Endothelial cell of umbilical vein (primary cell): ENCODE data around the gene ACD. TPM values are rescaled to one million over a fixed set of nuclear protein-coding genes. Genes with fewer than 3 reads are reported as not detected.

Source experiments
- BruUV-seq: library from RNA; stranded (reverse); fragments of 400-500 nt; replicated peaks from 2 replicates; lab custom pipeline; 2021; lab: Mats Ljungman, UMichigan
- CTCF ChIA-PET: fragments of 300-600, 350-600 bp; sonication (Branson Sonifier 250); formaldehyde crosslinking; loops from one replicate; lab custom pipeline; 2021; ENCODE audit warnings: antibody characterized with exemption, inconsistent platforms; lab: Charles Lee
- POLR2A ChIA-PET: fragments of 300-600, 350-600 bp; sonication (Branson Sonifier 250); formaldehyde crosslinking; loops from one replicate; lab custom pipeline; 2021; ENCODE audit warnings: antibody characterized with exemption, inconsistent platforms; lab: Charles Lee
- DNase-seq: peaks from one replicate; pipeline ENCODE4 v3.0.0-alpha.2; 2011; ENCODE audit warnings: low read depth, low spot score
- FAIRE-seq: peaks from 2 replicates; lab custom pipeline; 2011; peaks lifted over from hg19 to GRCh38; lab: Jason Lieb, UNC
- H2AFZ ChIP-seq: 2 replicates; pipeline ENCODE4 v1.6.0; 2012; ENCODE audit warnings: low read depth, low read length, control low read depth, inconsistent platforms
- H3K27ac ChIP-seq: 2 replicates; pipeline ENCODE4 v1.5.1; 2011; ENCODE audit warnings: low read depth, mild to moderate bottlenecking, control low read depth, low read length, moderate library complexity; ENCODE audit not compliant: insufficient read depth
- H3K27me3 ChIP-seq, 2 experiments: 2 replicates each; pipeline versions ENCODE4 v1.6.0 to v1.6.1; 2011; ENCODE audit warnings: low read length in 2 of 2, mixed read lengths in 1 of 2; ENCODE audit not compliant: control insufficient read depth in 2 of 2, insufficient read depth in 2 of 2
- H3K36me3 ChIP-seq, 2 experiments: 2 replicates in 1 of 2; 3 replicates in 1 of 2; pipeline ENCODE4 v1.5.1; 2011; ENCODE audit warnings: low read length in 2 of 2, mild to moderate bottlenecking in 1 of 2, moderate library complexity in 1 of 2; ENCODE audit not compliant: control insufficient read depth in 2 of 2, insufficient read depth in 2 of 2; ENCODE audit errors: extremely low read depth in 1 of 2
- H3K4me1 ChIP-seq: 3 replicates; pipeline ENCODE4 v1.5.1; 2011; ENCODE audit warnings: mild to moderate bottlenecking, low read length; ENCODE audit not compliant: control insufficient read depth, insufficient read depth; ENCODE audit errors: extremely low read depth
- H3K4me2 ChIP-seq: 2 replicates; pipeline ENCODE4 v1.6.1; 2011; ENCODE audit warnings: low read length, control low read depth, mixed read lengths; ENCODE audit not compliant: insufficient read depth
- H3K4me3 ChIP-seq, 3 experiments: fragments of 200-600 bp in 1 of 3; sonication (generic), shearing (Covaris generic) in 1 of 3; replicated peaks in 1 of 3; 2 replicates each; pipeline ENCODE4 v1.5.1; 2011 to 2016; ENCODE audit warnings: control low read depth in 3 of 3, low read length in 3 of 3, mild to moderate bottlenecking in 2 of 3, inconsistent platforms in 1 of 3, low read depth in 1 of 3, moderate library complexity in 1 of 3; ENCODE audit not compliant: insufficient read depth in 1 of 3
- H3K79me2 ChIP-seq: 2 replicates; pipeline ENCODE4 v1.6.0; 2012; ENCODE audit warnings: low read length, inconsistent platforms; ENCODE audit not compliant: control insufficient read depth, insufficient read depth
- H3K9ac ChIP-seq: replicated peaks from 2 replicates; pipeline ENCODE3; 2011; ENCODE audit warnings: low read length, control low read depth; ENCODE audit not compliant: insufficient read depth; ENCODE audit errors: extremely low read depth
- H3K9me1 ChIP-seq: replicated peaks from 3 replicates; pipeline ENCODE4 v1.6.0; 2011; ENCODE audit warnings: mild to moderate bottlenecking, low read length; ENCODE audit not compliant: control insufficient read depth, insufficient read depth; ENCODE audit errors: extremely low read depth
- H3K9me3 ChIP-seq: replicated peaks from 2 replicates; pipeline ENCODE4 v1.5.1; 2012; ENCODE audit warnings: low read length, inconsistent platforms; ENCODE audit not compliant: control insufficient read depth, insufficient read depth
- H4K20me1 ChIP-seq: replicated peaks from 2 replicates; pipeline ENCODE3; 2011; ENCODE audit warnings: mild to moderate bottlenecking, low read length; ENCODE audit not compliant: control insufficient read depth, insufficient read depth; ENCODE audit errors: extremely low read depth
- CTCF ChIP-seq, 2 donors: IDR thresholded peaks; 1 replicate in 1 of 2; 2 replicates in 1 of 2; pipeline ENCODE4 v1.5.1; 2011; ENCODE audit warnings: low read length in 2 of 2, mild to moderate bottlenecking in 2 of 2, moderate library complexity in 2 of 2, control low read depth in 1 of 2, inconsistent platforms in 1 of 2, low read depth in 1 of 2; ENCODE audit not compliant: insufficient read depth in 1 of 2; ENCODE audit errors: extremely low read depth in 1 of 2
- EZH2 ChIP-seq: IDR thresholded peaks from 2 replicates; pipeline ENCODE4 v1.6.1; 2012; ENCODE audit warnings: borderline replicate concordance, low read depth, mild to moderate bottlenecking, moderate library complexity, low read length, inconsistent platforms; ENCODE audit not compliant: severe bottlenecking
- FOS ChIP-seq: IDR thresholded peaks from 2 replicates; pipeline ENCODE4 v1.6.1; 2011; ENCODE audit warnings: mild to moderate bottlenecking, low read length, moderate library complexity, borderline replicate concordance; ENCODE audit not compliant: insufficient read depth
- GATA2 ChIP-seq: IDR thresholded peaks from 2 replicates; pipeline ENCODE4 v1.7.0; 2011; ENCODE audit warnings: low read depth, mild to moderate bottlenecking, moderate library complexity, mixed read lengths, low read length; ENCODE audit not compliant: insufficient read length, insufficient read depth
- JUN ChIP-seq: IDR thresholded peaks from 2 replicates; pipeline ENCODE4 v1.6.1; 2011; ENCODE audit warnings: borderline replicate concordance, low read depth; ENCODE audit not compliant: insufficient read length, insufficient read depth
- MAX ChIP-seq: IDR thresholded peaks from 2 replicates; pipeline ENCODE4 v1.6.1; 2011; ENCODE audit not compliant: insufficient read depth, insufficient read length
- MYC ChIP-seq: IDR thresholded peaks from one replicate; pipeline ENCODE4 v1.6.1; 2011; ENCODE audit warnings: mild to moderate bottlenecking, low read depth, low read length
- POLR2A ChIP-seq: IDR thresholded peaks from 2 replicates; pipeline ENCODE4 v1.6.1; 2012; ENCODE audit warnings: low read depth, mild to moderate bottlenecking, control low read depth, low read length
- POLR2AphosphoS5 ChIP-seq: IDR thresholded peaks from 2 replicates; pipeline ENCODE4 v1.6.1; 2012; ENCODE audit warnings: low read depth, mild to moderate bottlenecking, control low read depth, low read length, moderate library complexity; ENCODE audit not compliant: insufficient read depth
- dilution Hi-C: fragments of 300-500 bp; cut with MboI; formaldehyde crosslinking; loops from one replicate; pipeline ENCODE4 v1.15.0; 2019; ENCODE audit warnings: low sequenced_read_pairs; ENCODE audit not compliant: extremely low pct_ligation_motif_present
- intact Hi-C: fragments of 100-400 bp; cut with micrococcal nuclease; formaldehyde crosslinking; loops from one replicate; pipeline ENCODE4 v1.10.0; 2022
- polyA plus RNA-seq, 4 experiments: library from polyadenylated mRNA; depleted of rRNA in 3 of 4; stranded (reverse) in 3 of 4; unstranded in 1 of 4; fragments of >200 nt; gene quantifications; 2 replicates each; pipeline versions ENCODE4 v1.2.1 to v1.2.3, GENCODE V29; 2011 to 2012; ENCODE audit warnings: missing spikeins in 1 of 4
- total RNA-seq: library from RNA; stranded (reverse); gene quantifications from 2 replicates; pipeline ENCODE4 v1.2.3, GENCODE V29; 2021

Gene ACD
- total and polyA plus RNA-seq, 2 donors (not counting 3 experiments of a cell fraction or from before 2014, with no cell fraction given), result 24.4 to 36.0 TPM

GRCh38 chr16:67699265-67699664 is 39.2 kb upstream of the ACD start:
- Histone ChIP-seq H3K27me3 (no peaks in the 10 kb centered on the region), H3K27ac (no peak overlapping the region), H3K79me2 (peaks cover 60% of the 10 kb centered on the region), H2AFZ (no peak overlapping the region), H3K4me2 (no peak overlapping the region), H3K9me1 (no peaks in the 10 kb centered on the region), H3K4me3 (no peak overlapping the region), H3K4me1 (no peaks in the 10 kb centered on the region), H3K9me3 (no peaks in the 10 kb centered on the region), H4K20me1 (no peaks in the 10 kb centered on the region), H3K36me3 (peaks cover 0 to 7% of the 10 kb centered on the region in 2 experiments), H3K9ac (no peak overlapping the region)
- dilution Hi-C loops, result loop anchor here (25.0 kb wide), 1 partner anchor 213 kb away; no protein-coding TSS in a partner anchor
- intact Hi-C loops, result no loop called here
- ChIA-PET CTCF (no interaction called here), POLR2A (no interaction called here)
- DNase-seq (no peak), FAIRE-seq (no peak)
- BruUV-seq, result no TSS peak
- TF ChIP-seq POLR2A (no peak), MAX (no peak), CTCF (IDR thresholded peaks at IDR 0.05; ENCODE audit: extremely low read depth in 1 of 2, insufficient read depth in 1 of 2, low read depth in 1 of 2, low read length in 2 of 2) (no peak), EZH2 (no peak), POLR2AphosphoS5 (no peak), GATA2 (no peak), MYC (no peak), JUN (no peak), FOS (no peak)
